ENCODE data around the gene CYP8B1. TPM values are rescaled to one million over a fixed set of nuclear protein-coding genes. Genes with fewer than 3 reads are reported as not detected.

The CYP8B1 gene
- total and polyA plus RNA-seq, 2 of the 13 experiments (the other 11 are each of a cell fraction or from before 2014, with no cell fraction given), result 0.58 to 2.0 TPM

- TF ChIP-seq AKNA (CRISPR knock-in tag; IDR thresholded peaks at IDR 0.05; ENCODE audit: borderline replicate concordance) (no peak), ZNF251 (CRISPR knock-in tag; IDR thresholded peaks at IDR 0.05) (no peak), TMF1 (CRISPR knock-in tag; IDR thresholded peaks at IDR 0.05; ENCODE audit: low read depth) (0 out of 2 replicates have a peak, but pooled peaks have one; percentile 31), ZNF674 (CRISPR knock-in tag; IDR thresholded peaks at IDR 0.05; ENCODE audit: low read depth) (no peak), ONECUT2 (CRISPR knock-in tag; IDR thresholded peaks at IDR 0.05) (no peak), ZNF841 (CRISPR knock-in tag; IDR thresholded peaks at IDR 0.05; ENCODE audit: borderline replicate concordance) (no peak), ZNF512B (CRISPR knock-in tag; IDR thresholded peaks at IDR 0.05; ENCODE audit: borderline replicate concordance) (no peak), MAX (IDR thresholded peaks at IDR 0.05) (peak; percentile 52; the same call in 1 of the 2 replicates), CENPX (CRISPR knock-in tag; IDR thresholded peaks at IDR 0.05) (no peak), SP1 (IDR thresholded peaks at IDR 0.05) (no peak), SP1 (CRISPR knock-in tag; IDR thresholded peaks at IDR 0.05) (peak; percentile 33; the same call in 1 of the 2 replicates), ZNF143 (CRISPR knock-in tag; IDR thresholded peaks at IDR 0.05) (no peak), ZNF232 (CRISPR knock-in tag; IDR thresholded peaks at IDR 0.05; ENCODE audit: borderline replicate concordance) (no peak), SETDB1 (CRISPR knock-in tag; IDR thresholded peaks at IDR 0.05; ENCODE audit: borderline replicate concordance) (no peak), MNT (IDR thresholded peaks at IDR 0.05) (no peak)
Observed at GRCh38 chr3:42880601-42881451, 5.1 kb upstream of the CYP8B1 start (continued).

Data from HepG2 (cell line).